Measurements from ENCODE around the gene NFIB. TPM values are rescaled to one million over a fixed set of nuclear protein-coding genes. Genes with fewer than 3 reads are reported as not detected.

NFIB gene
- total and polyA plus RNA-seq, 2 of the 4 experiments (the other 2 are of a cell fraction), result 1.4 to 2.0 TPM

GRCh38 chr9:14198047-14198840 lies 115.7 kb downstream of the NFIB start:
- CTCF ChIA-PET, result interaction anchor here (0.5 kb wide), 1 partner anchor 69 kb away, joined by 3 read pairs; no protein-coding TSS in a partner anchor
- Histone ChIP-seq H3K9me1 (ENCODE audit: insufficient read depth, low read length) (no peaks in the 10 kb centered on the region), H3K4me3 (ENCODE audit: insufficient read depth, low read depth, low read length) (no peak overlapping the region), H4K20me1 (ENCODE audit: insufficient read depth, low read length) (no peaks in the 10 kb centered on the region), H3K4me2 (ENCODE audit: low read depth, low read length) (no peak overlapping the region), H3K14ac (replicated peaks; ENCODE audit: low read depth, low read length) (no peak overlapping the region), H2AFZ (replicated peaks; ENCODE audit: low read length, poor library complexity) (no peak overlapping the region), H3K4me1 (ENCODE audit: control insufficient read depth, insufficient read depth, low read length) (no peaks in the 10 kb centered on the region), H3K9ac (ENCODE audit: low read depth, low read length) (no peak overlapping the region), H3K56ac (ENCODE audit: extremely low read depth, insufficient read depth, low read length) (no peak overlapping the region), H3K4ac (ENCODE audit: low read depth, low read length) (no peak overlapping the region), H2BK120ac (ENCODE audit: low read depth, low read length) (no peak overlapping the region), H4K91ac (ENCODE audit: insufficient read depth, low read depth, low read length) (no peak overlapping the region), H2BK20ac (ENCODE audit: low read depth, low read length) (no peak overlapping the region), H3K9me3 (ENCODE audit: control insufficient read depth, insufficient read depth, low read length) (no peaks in the 10 kb centered on the region), H4K8ac (ENCODE audit: low read depth in 2 of 2, low read length in 2 of 2) (no peak overlapping the region), H2BK15ac (ENCODE audit: low read depth, low read length) (no peak overlapping the region), H3K36me3 (ENCODE audit: control insufficient read depth, insufficient read depth, low read length) (no peaks in the 10 kb centered on the region), H3K27ac (ENCODE audit: insufficient read depth, low read length) (no peak overlapping the region), H3K23ac (ENCODE audit: low read depth, low read length) (no peak overlapping the region), H3K27me3 (ENCODE audit: control insufficient read depth, insufficient read depth, low read length) (no peaks in the 10 kb centered on the region; the same call in 1 of the 2 replicates), H2AK9ac (replicated peaks; ENCODE audit: low read depth, low read length, poor library complexity) (no peak overlapping the region), H2BK5ac (ENCODE audit: low read depth, low read length, poor library complexity, severe bottlenecking) (no peak overlapping the region), H2AK5ac (ENCODE audit: low read depth, low read length) (no peak overlapping the region), H4K5ac (ENCODE audit: low read depth, low read length) (no peak overlapping the region), H3K79me1 (ENCODE audit: low read depth in 1 of 2, low read length in 2 of 2) (no peaks in the 10 kb centered on the region), H3K18ac (ENCODE audit: low read depth, low read length) (no peak overlapping the region)
- BruUV-seq (replicated peaks), result no TSS peak
- dilution Hi-C loops (cut with HindIII; ENCODE audit: low sequenced_read_pairs, unreplicated experiment) (no loop called here), intact Hi-C loops (cut with micrococcal nuclease) (no loop called here), in situ Hi-C loops (cut with MboI; ENCODE audit: low sequenced_read_pairs) (no loop called here)
- ATAC-seq (ENCODE audit: low read depth) (no peak), DNase-seq (no peak)
- POLR2A ChIA-PET (ENCODE audit: unreplicated experiment), result no interaction called here
- WGBS, 2 experiments (ENCODE audit: extremely low coverage in 2 of 2, insufficient read length in 1 of 2), result 96% methylated on average over 5 of the region's 11 CpGs; no CpG with 5 or more reads in 1 of the 2 experiments
- TF ChIP-seq MAZ (IDR thresholded peaks at IDR 0.05; ENCODE audit: borderline replicate concordance, low read depth, low read length) (no peak), SMC3 (IDR thresholded peaks at IDR 0.05; ENCODE audit: low read depth, low read length) (no peak), FOS (IDR thresholded peaks at IDR 0.05; ENCODE audit: low read depth, low read length) (no peak), ELK1 (IDR thresholded peaks at IDR 0.05; ENCODE audit: borderline replicate concordance, low read depth, low read length) (no peak), BHLHE40 (IDR thresholded peaks at IDR 0.05; ENCODE audit: low read depth, low read length) (no peak), USF2 (IDR thresholded peaks at IDR 0.05; ENCODE audit: low read depth, low read length) (no peak), POLR2A (IDR thresholded peaks at IDR 0.05; ENCODE audit: low read depth, low read length) (no peak), MAFK (IDR thresholded peaks at IDR 0.05; ENCODE audit: low read depth, low read length) (no peak)
